H1 (cell line): ENCODE data around the gene ZNF407. TPM values are rescaled to one million over a fixed set of nuclear protein-coding genes. Genes with fewer than 3 reads are reported as not detected.

Source experiments
- KDM5A ChIP-seq: fragments of 200-600 bp; IDR thresholded peaks from 2 replicates; pipeline ENCODE4 v1.7.1; 2012; ENCODE audit warnings: mild to moderate bottlenecking, low read length, inconsistent platforms, mixed read lengths
- polyA plus RNA-seq, 7 experiments: library from polyadenylated mRNA; depleted of rRNA in 3 of 7; stranded (reverse) in 5 of 7; unstranded in 2 of 7; fragments of >200 nt in 5 of 7; fragments of 200-250 nt in 2 of 7; gene quantifications; 1 replicate in 5 of 7; 2 replicates in 1 of 7; 4 replicates in 1 of 7; pipeline versions ENCODE4 v1.2.1 to v1.2.3, GENCODE V29; 2011 to 2013; ENCODE audit warnings: missing spikeins in 2 of 7, mixed read lengths in 2 of 7
- total RNA-seq: library from RNA; stranded (reverse); fragmentation: NEBNext Ultra II Directional; extraction: Animal tissue kit (Norgen Biotek cat#: 25700); gene quantifications from 2 replicates; pipeline ENCODE4 v1.2.1, GENCODE V29; 2021

ZNF407 gene
- total and polyA plus RNA-seq, 2 of the 8 experiments (the other 6 are each of a cell fraction or from before 2014, with no cell fraction given): 1.5 to 6.8 TPM

- no peak for TF ChIP-seq KDM5A
- TF ChIP-seq, all 59 proteins: peak for 0
Measured at GRCh38 chr18:75110311-75110710, 512.6 kb downstream of the ZNF407 start (continued).
